ENCODE data around the gene MICAL1.

Gene MICAL1
- total RNA-seq: 69.8 to 357 (median 197) reads per million in 18 experiments

- DNase-seq: peak; percentile 82 to 86
Observed at GRCh38 chr6:109455437-109456110, at the start of gene MICAL1. Gene MICAL1, minus strand, starts transcription at chr6:109455772. Its CDS starts 1,576 bp downstream, at chr6:109454196.

DNA sequence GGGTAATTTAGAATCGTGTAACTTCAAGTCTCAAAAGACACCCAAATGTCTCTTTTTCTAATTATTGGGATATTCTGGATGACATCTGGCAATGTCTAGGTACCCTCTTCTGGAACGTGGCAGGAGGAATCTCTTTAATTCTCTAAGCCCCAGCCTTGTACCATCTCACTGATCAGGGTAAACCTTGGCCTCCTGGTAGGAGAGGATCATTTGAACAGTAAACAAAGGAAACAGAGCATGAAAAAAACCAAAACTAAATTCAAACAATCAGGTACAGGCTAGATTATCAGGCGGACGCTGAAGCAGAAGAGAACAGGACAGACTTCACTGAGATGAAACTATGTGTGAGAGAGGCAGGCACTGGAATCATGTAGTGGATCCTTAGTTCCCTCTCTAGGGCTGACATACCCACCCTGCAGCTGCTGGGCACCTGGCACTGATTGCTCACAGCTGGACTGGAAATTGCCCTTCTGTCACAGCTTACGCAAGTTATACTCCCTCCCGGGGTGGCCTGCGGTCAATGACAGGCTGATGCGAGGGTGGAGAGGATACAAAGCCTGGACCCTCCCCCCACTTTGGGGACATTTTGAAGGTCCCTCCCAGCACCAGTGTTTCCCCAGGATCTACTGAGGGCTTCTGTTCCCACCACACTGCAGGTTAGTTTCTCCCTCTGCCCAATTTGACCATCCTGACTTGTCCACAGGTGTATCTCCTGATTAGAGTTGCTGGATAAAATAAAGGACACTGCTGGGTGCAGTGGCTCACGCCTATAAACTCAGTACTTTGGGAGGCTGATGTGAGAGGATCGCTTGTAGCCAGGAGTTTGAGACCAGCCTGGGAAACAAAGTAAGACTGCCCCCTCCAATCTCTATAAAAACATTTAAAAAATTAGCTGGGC lies 48.0 kb upstream of the MICAL1 start:
- no peak for DNase-seq

DNA sequence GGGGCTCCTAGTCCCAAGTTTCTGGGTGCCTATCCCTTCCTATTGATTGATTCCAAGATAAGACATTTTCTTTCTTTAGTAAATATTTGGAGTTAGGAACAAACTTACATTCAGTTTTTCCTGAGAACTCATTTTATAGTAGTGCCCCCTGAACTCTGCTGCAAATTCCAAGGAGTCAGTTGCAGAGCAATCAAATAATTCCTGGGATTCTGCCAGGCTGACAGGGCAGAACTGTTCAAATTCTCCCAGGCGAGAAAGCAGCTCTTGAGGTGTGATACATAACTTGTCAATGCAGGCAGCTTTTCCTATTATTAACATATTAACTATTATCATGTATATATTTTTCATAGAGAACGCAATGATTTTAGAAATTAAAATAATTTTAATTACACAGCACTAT lies 43.4 kb upstream of the MICAL1 start:
- no peak for DNase-seq

DNA sequence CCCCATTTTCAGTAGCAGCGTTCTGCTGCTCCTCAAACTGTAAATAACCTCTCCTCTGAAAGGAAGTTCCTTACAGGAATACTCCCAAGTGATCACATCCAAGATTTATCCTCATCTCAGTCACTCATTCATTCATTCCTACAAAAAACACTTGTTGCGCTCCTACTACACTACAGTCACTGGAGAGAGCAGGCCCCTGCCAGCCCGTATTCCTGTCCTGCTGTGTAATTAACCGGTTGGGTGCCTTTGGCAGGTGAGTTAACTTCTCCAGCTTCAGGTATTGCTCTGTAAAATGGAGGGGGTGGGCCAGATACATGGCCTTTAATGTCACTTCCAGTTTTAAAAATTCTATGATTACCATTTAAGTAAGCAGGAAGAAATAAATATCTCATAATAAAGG lies 42.5 kb upstream of the MICAL1 start:
- no peak for DNase-seq

DNA sequence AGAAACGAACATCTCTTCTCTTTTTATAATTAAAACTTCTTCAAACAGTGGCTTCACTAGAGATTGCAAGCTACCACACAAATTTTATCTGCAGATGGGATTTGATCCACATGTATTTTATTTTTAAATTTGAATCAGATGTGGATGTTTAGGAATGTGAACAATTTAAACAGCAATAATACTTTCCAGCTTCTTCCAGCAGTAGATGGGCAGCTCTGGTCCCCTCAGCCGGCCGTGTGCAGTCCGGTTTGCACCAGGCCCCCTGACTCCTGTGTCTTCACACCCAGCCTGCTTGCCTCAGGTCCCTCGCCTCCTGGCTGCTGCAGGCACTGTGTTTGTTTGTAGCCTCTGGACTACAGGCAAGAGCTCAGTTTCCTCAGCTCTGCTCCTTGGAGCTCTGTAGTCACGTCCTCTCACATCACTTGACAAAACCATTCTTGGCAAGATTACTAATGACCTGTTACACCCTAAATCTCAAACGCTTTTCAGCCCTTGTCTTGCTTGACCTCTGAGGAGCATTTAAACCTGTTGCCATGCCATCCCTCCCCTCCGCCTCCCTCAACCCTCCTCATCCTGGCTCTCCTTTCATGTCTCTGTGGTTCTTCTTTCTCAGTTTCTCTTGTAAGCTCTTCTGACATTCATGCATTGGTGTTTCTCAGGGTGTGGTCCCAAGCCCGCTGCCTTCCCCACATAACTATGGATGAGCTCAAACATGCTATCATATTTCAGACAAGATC lies 40.6 kb upstream of the MICAL1 start:
- DNase-seq: no peak

DNA sequence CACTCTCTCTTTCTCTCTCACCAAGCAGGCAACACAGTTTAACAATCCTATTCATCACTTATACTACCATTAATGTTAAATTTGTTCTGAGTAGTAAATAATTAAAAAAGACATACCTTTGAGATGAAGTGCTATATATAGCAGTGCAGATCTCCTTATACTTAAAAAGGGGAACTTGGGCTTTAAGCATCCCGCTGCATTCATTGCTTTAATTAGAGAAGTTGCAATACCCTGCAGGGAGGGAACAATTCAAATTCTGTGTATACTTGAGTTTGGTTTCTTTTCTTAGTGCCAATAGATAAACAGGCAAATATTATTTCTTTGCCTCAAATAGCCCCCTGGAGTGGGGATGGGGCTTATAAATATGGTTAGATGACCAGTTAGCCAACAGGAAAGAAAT lies 38.3 kb upstream of the MICAL1 start:
- DNase-seq: peak; percentile 47 to 62

DNA sequence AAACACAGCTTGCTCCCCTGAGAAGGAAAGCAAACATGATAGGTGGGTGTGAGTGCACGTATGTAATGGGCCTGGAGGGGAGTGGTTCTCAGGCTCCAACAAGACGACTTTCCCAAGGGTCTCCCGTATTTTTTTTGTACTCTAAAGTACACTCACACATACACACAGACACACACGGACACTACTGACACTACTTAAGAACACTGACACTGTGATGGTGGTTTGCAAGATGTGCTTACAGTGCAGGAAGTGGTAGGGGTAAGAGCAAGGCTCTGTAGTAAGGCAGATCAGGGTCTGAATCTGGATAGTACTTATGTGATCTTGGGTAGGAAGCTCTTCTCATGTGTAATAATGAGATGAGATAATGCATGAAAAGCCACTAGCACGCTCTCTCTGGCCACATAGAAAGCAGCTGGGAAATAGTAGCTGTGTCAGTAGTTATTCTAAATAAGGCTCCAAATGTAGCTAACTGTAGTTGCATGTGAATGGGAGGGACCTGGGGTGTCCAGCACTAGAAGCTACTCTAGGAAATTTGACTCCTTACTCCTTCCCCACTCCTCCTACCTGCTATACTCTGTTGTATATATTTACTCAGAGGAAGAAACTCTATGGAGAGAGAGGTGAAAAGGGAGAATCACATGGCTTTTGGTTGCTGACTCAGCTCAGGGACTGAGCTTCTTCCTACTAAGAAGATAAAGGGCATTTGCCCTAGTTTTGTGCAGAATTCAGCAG lies 35.8 kb upstream of the MICAL1 start:
- DNase-seq: no peak

- DNase-seq: no peak
Observed at GRCh38 chr6:109490713-109491112, 35.1 kb upstream of the MICAL1 start.

DNA sequence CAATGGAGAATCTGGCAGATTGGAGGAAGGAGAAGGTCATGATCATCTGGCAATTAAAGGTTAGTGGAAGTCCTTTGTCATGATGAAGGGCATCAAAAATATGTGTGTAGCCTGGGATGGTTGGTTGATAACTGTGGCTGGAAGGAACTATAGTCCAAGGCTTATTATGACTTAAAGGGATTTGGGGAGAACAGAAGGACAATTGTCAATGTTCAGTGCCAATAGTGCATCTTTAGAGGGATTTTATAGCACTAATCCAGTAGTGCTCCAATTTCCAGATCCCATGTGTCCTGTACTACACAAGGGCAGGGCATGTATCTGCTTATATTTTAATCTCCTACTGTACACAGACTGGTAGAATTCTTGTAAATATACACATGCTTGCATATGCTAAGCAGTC lies 32.4 kb upstream of the MICAL1 start:
- no peak for DNase-seq

DNA sequence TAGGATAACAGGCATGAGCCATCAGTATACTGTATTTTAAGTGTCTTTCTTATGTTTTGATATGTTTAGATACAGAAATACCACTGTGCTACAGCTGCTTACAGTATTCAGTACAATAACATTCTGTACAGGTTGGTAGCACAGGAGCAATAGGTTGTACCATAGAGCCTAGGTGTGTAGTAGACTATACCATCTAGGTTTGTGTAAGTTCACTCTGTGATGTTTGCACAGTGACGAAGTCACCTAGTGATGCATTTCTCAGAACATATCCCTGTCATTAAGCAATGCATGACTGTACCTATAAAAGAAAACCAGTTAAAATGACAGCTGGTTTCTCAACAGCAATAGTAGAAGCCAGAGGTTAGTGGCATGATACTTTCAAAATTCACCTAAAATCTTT lies 30.5 kb upstream of the MICAL1 start:
- DNase-seq: no peak

- DNase-seq: no peak
Observed at GRCh38 chr6:109485266-109485935, 29.8 kb upstream of the MICAL1 start.

GRCh38 chr6:109484122-109484521 lies 28.6 kb upstream of the MICAL1 start:
- no peak for DNase-seq

DNA sequence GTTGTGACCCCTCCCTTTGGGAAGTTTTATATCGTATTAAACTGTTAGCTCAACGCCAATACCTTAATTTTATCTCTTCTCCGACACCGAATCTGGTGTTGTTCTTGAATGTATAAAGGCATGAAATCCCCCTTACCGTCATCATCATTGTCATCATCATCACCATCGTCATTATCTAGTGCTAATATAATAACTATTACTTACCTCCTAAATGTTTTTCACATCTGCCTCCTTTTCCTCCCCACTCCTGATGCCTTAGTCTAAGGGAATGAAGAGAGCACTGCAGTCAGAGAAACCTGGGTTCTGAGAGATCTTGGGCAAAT lies 28.1 kb upstream of the MICAL1 start:
- no peak for DNase-seq

DNA sequence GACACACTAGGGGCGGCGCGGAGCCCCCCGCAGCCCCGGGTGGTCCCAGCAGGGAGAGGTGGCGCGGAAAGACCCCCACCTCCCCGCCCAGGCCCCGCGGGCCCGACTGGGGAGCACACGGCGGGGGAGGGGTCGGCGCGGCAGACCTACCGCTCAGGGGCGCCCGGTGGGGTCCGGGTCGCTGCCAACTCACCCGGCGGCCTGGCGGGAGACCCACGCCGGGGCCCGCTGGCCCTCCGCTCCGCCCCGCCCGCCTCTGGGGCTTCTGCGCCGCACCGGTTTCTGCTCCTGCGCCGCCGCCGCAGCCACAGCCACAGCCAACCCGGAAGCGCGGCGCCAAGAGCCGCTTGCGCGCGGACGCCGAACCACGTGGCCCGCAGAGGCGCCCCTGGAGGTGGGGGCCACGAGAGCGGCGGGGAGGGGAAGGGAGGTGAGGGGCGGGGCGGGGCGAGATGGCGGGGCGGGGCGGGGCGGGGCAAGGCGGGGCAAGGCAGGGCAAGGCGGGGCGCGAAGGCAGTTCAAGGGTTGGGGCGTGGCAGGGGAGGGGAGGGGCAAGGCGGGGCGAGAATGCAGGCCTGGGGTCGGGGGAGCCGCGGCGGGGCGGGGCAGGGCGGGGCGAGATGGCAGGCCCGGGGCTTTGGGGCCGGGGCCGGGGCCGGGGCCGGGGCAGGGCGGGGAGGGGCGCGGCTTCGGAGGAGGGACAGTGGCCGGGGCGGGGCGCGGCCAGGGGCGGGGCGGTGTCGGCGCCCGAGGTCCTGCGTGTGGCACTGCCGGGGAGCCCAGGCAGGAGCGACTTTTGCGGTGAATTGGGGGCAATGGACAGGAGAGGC lies 27.5 kb upstream of the MICAL1 start, which contains the start of gene ZBTB24:
TSS of gene ZBTB24 (minus strand) at position 315 of the 830 bp plus-strand sequence. CDS start 1,193 bp downstream, outside the sequence.
- peak; percentile 92 to 95 for DNase-seq

DNA sequence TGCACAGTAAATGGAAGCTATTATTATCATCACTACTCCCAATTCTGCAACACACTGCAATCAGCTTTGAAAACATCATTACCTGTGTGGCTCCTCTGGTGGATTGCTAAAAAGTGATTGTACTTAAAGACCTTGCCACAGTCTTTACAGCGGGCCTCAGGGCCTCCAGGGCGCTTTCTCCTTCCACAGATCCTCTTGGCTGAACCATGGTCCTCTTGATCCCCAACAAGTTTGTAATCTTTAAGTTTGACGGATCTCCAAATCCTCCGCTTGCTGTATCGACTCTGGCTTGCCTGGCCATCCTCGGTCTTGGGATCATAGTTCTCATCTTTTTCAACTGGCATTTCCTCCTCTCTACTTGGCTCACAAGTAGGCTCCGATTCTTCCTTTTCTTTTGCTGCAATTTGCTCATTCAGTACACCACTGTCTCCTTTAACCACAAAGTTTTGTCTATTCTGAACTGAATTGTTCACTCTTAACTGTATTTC lies 25.5 kb upstream of the MICAL1 start:
- DNase-seq: no peak

DNA sequence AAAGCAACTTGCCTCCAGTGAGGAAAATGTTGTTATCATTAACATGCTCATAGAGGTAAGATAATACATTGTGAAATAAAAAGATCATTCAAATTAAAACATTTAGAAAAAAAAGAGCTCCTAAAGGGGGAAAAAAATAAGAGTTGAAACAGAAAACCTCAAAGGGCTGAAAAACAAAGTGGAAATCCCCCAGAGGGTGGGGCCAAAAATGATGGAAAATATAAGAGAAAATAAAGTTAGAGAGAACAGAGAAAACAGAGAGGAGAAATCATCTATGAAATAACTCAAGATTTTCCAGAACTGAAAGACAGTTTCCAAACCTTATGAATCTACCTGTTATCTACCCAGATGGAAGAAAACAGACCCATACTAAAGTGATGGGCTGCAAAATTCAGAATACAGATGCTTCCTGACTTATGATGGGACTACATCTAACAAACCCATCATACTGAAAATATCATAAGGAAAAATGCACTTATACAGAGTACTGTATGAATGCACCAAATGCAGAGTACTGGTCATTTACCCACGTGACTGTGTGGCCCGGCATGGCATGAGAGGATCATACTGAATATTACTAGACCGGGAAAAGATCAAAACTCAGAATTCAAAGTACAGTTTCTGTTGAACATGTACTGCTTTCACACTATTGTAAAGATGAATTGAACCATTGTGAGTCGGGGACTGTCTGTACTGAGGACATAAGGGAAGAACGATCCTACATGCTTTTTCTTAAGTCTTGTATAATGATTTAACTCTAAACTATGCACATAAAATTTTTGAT lies 23.5 kb upstream of the MICAL1 start:
- no peak for DNase-seq

DNA sequence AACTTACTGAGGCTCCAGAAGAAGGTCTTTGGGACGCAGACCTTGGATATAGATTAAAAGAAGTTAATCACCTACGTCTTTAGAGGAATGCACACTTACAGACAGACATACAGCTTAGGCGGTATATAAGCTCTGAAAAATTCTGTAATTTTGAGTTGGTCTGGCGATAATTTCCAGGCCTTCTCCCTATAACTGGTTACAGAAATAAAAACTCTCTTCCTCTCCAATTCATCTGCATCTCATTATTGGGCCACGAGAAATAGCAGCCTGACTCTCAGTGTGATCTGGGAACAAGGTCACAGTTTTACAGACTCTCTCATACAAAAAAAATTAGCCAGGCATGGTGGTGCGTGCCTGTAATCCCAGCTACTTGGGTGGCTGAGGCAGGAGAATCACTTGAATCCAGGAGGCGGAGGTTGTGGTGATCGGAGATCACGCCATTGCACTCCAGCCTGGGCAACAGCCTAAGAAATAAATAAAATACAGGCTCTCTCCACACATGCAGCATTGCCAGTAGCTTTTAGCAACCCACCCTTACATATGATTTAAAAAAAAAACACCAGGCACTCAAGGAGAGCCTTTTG lies 22.7 kb upstream of the MICAL1 start:
- DNase-seq: no peak

- no peak for DNase-seq
Observed at GRCh38 chr6:109477725-109478124, 22.2 kb upstream of the MICAL1 start.

- DNase-seq: no peak
Observed at GRCh38 chr6:109477184-109477583, 21.6 kb upstream of the MICAL1 start.

DNA sequence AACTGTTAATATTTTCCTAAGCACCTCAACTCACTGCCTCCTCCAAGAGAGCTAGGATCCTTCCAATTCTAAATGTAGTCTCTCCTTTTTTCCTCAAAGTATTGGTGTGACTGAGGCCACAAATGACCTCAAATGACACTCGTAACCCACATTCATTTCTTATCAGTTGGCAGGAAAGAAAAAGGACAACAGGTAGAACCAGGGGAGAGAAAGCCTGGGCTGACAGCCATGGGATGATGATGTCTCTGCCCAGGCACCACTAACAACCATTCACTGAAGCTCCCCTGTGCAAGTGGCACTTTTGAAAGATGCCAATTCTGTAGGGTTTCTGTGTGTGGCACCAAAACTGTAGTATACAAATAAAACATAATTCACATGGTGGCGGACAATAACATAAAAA lies 20.1 kb upstream of the MICAL1 start:
- DNase-seq: no peak

Data from inflammatory macrophage (primary cell).